ENCODE data around the gene KLHL13. TPM values are rescaled to one million over a fixed set of nuclear protein-coding genes. Genes with fewer than 3 reads are reported as not detected.

Gene KLHL13
- polyA plus RNA-seq = 15.2 and 15.7 TPM in 2 replicates
- polyA minus RNA-seq = 22.6 and 27.6 TPM in 2 replicates

- Histone ChIP-seq H3K9me2 (ENCODE audit: insufficient read depth, low read length) (no peaks in the 10 kb centered on the region), H3K27me3 (ENCODE audit: insufficient read depth, low read depth, low read length) (peaks cover 6% of the 10 kb centered on the region), H4K20me1 (ENCODE audit: insufficient read depth) (no peaks in the 10 kb centered on the region), H3K4me3 (ENCODE audit: low read length) (peak within 1 kb of the TSS; percentile 74), H3K27ac (ENCODE audit: low read length) (no peak within 1 kb of the TSS), H3F3A (ENCODE audit: insufficient read depth, low read length, poor library complexity, severe bottlenecking) (no peaks in the 10 kb centered on the region), H3K36me3 (ENCODE audit: insufficient read depth, low read length) (no peaks in the 10 kb centered on the region), H2AFZ (ENCODE audit: low read depth, low read length) (no peak within 1 kb of the TSS), H3K4me2 (ENCODE audit: low read length) (no peak within 1 kb of the TSS), H3K9ac (ENCODE audit: low read length) (peak within 1 kb of the TSS; percentile 47), H3K9me3 (ENCODE audit: low read length) (no peaks in the 10 kb centered on the region), H3K79me2 (replicated peaks; ENCODE audit: insufficient read depth, low read length) (no peaks in the 10 kb centered on the region)
- TF ChIP-seq CTCF (IDR thresholded peaks at IDR 0.05; ENCODE audit: poor library complexity, severe bottlenecking) (no peak), MXI1 (conservative IDR thresholded peaks at IDR 0.05; ENCODE audit: poor library complexity, severe bottlenecking) (no peak), EP300 (conservative IDR thresholded peaks at IDR 0.05; ENCODE audit: poor library complexity, severe bottlenecking) (no peak), TAF1 (IDR thresholded peaks at IDR 0.05; ENCODE audit: low read depth) (no peak), RAD21 (conservative IDR thresholded peaks at IDR 0.05) (no peak), REST (IDR thresholded peaks at IDR 0.05; ENCODE audit: borderline replicate concordance) (no peak), SMC3 (conservative IDR thresholded peaks at IDR 0.05; ENCODE audit: poor library complexity) (no peak), EZH2 (IDR thresholded peaks at IDR 0.05; ENCODE audit: borderline replicate concordance, insufficient read depth, low read length, poor library complexity, severe bottlenecking) (no peak), POLR2AphosphoS5 (IDR thresholded peaks at IDR 0.05) (no peak)
Measured at GRCh38 chrX:118116713-118117550, at the start of gene KLHL13. TSS of gene KLHL13 (minus strand) at chrX:118116810. CDS start at chrX:118028473, 88,337 bp downstream.

- no peaks in the 10 kb centered on the region for H3K9me3 ChIP-seq (ENCODE audit: low read length)
- H3K79me2 ChIP-seq (replicated peaks; ENCODE audit: insufficient read depth, low read length) = no peaks in the 10 kb centered on the region
- no peaks in the 10 kb centered on the region for H4K20me1 ChIP-seq (ENCODE audit: insufficient read depth)
- H3K9me2 ChIP-seq (ENCODE audit: insufficient read depth, low read length) = no peaks in the 10 kb centered on the region
- no peak overlapping the region for H3K4me2 ChIP-seq (ENCODE audit: low read length)
- no peaks in the 10 kb centered on the region for H3K27me3 ChIP-seq (ENCODE audit: insufficient read depth, low read depth, low read length)
- H3K4me3 ChIP-seq (ENCODE audit: low read length) = no peak overlapping the region
- H3F3A ChIP-seq (ENCODE audit: insufficient read depth, low read length, poor library complexity, severe bottlenecking) = no peaks in the 10 kb centered on the region
- no peak for TF ChIP-seq POLR2AphosphoS5 (IDR thresholded peaks at IDR 0.05)
- TF ChIP-seq SMC3 (conservative IDR thresholded peaks at IDR 0.05; ENCODE audit: poor library complexity) = no peak
- TF ChIP-seq MXI1 (conservative IDR thresholded peaks at IDR 0.05; ENCODE audit: poor library complexity, severe bottlenecking) = no peak
- TF ChIP-seq EZH2 (IDR thresholded peaks at IDR 0.05; ENCODE audit: borderline replicate concordance, insufficient read depth, low read length, poor library complexity, severe bottlenecking) = no peak
- TF ChIP-seq CTCF (IDR thresholded peaks at IDR 0.05; ENCODE audit: poor library complexity, severe bottlenecking) = no peak
- TF ChIP-seq REST (IDR thresholded peaks at IDR 0.05; ENCODE audit: borderline replicate concordance) = no peak
- TF ChIP-seq RAD21 (conservative IDR thresholded peaks at IDR 0.05) = no peak
- no peak for TF ChIP-seq TAF1 (IDR thresholded peaks at IDR 0.05; ENCODE audit: low read depth)
- no peak for TF ChIP-seq EP300 (conservative IDR thresholded peaks at IDR 0.05; ENCODE audit: poor library complexity, severe bottlenecking)
- H3K27ac ChIP-seq (ENCODE audit: low read length) = no peak overlapping the region
- H3K9ac ChIP-seq (ENCODE audit: low read length) = no peak overlapping the region
- no peaks in the 10 kb centered on the region for H3K36me3 ChIP-seq (ENCODE audit: insufficient read depth, low read length)
- no peak overlapping the region for H2AFZ ChIP-seq (ENCODE audit: low read depth, low read length)
Measured at GRCh38 chrX:118164138-118164537, 47.5 kb upstream of the KLHL13 start.
